CD4-positive, alpha-beta T cell treated with Interferon alpha-2 for 1 hour (primary cell): ENCODE measurements around the gene KCNH4.
"Not testable (repeated sequence)": the region's sequence is repeated elsewhere in the genome, so short reads cannot be mapped to it uniquely, and the experiment has no call there.

Experiments used
- DNase-seq, 2 donors: peaks; one replicate each; pipeline ENCODE4 v3.0.0-alpha.2; 2020 to 2022

KCNH4 gene

DNA sequence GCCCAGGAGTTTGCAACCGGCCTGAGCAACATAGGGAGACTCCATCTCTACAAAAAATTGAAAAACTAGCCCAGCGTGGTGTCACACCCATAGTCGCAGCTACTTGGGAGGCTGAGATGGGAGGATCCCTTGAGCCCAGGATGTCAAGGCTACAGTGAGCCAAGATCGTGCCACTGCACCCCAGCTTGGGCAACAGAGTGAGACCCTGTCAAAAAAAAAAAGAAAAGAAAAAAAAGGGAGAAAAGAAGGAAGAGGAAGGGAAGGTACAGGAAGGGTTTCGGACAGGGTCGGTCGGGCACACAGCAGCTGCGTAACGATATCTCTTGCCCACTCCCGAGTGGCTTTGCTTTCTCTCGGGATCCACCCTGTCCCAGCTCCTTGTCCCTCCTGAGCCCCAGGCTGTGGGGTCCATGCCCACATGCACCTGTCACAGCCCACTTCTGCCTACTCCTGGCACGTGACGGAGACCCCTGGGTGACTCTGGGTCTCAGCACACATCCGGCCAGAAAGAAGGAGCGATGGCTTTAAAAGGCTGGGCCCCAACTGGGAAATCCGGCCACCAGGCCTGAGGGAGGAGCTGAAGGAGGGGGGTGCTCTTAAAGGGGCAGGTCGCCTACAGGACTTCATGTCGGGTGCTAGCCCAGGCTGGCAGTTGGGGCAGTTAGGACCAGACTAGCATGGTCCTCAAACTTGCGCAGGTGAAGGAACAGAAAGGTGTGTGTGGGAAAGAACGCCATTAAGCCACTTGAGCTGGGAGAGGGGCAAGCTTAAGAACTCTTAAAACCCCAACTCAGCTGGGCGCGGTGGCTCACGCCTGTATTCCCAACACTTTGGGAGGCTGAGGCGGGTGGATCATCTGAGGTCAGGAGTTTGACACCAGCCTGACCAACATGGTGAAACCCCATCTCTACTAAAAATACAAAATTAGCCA is 13.3 kb upstream of the KCNH4 start, which contains the start of gene GHDC:
Gene GHDC, minus strand, starts transcription at position 526 of the 931 bp plus-strand sequence. CDS start 913 bp downstream, outside the sequence.
- DNase-seq, result peak; percentile 79 to 84

DNA sequence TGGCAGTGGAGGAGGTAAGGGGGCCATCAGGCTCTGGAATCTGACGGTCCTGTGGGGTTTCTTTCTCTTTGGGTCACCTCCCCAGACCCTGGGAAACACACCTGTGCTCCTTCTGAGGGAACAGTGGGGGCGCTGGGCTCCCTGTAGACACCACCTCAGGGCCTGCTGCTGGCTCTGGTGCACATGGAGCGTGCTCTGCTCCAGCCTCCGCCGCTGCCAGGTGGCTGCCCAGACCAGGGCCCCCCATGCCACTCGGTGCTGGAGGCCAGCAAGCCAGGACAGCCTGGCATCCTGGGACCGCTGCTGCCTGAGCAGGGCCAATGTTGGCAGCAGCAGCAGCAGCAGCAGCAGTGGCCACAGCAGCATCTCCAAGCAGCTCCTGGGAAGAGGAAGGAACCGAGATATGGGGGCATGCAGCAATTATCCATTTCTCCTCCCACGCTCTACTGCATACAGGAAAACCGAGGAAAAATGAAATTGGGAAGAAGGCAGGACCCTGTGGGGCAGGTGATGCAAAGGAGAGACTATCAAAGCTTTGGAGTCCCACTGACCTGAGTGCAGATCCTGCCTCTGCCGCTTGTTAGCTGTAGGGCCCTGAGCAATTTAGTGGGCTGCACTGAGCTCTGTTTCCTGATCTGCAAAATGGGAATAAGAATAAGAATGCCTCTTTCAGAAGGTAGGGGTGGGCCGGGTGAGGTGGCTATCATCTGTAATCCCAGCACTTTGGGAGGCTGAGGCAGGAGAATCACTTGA is 12.4 kb upstream of the KCNH4 start:
- DNase-seq, result no peak

DNA sequence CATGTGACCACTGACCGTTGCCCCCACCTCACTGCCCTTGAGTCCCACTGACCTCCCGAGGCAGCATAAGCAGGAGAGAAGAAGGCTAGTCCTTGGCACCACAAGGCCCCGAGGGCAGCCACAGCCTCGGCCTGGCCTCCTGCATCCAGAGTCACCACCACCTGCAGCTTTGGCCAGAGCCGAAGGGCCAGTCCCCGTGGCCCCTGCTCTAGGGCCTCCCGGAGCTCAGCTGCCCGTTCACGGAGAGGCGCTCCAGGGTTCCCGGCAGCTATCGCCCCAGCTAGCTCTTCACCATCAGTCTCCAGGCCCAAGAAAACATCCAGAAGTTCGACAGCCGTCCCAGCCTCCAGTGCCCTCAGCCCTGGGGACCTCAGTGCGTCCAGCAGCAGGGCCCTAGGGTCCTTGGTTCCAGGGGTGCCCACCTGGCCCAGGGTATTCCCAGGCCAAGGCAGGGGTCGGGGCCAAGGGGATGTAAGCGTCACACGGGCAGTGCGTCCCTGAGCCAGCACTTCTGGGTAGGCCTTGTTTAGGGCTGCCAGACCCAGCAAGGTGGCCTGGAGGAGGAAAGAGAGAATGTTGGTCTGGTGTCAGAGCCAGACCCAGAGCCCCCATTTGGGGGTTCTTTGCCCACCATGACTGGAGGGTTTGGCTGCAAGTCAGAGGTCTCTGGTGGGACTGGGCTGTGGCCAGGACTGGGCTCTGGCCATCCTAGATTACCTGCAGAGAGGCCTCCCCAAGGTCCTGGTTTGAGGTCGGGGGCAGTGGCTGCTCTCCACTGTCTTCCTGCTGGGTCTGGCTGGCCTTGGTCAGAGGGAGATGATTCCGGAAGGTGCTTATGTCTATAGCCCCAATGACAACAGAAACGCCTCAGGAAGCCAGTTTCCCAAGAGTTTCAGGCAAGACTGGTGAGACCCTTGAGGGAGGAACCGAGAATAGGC is 11.5 kb upstream of the KCNH4 start:
- DNase-seq, result no peak

DNA sequence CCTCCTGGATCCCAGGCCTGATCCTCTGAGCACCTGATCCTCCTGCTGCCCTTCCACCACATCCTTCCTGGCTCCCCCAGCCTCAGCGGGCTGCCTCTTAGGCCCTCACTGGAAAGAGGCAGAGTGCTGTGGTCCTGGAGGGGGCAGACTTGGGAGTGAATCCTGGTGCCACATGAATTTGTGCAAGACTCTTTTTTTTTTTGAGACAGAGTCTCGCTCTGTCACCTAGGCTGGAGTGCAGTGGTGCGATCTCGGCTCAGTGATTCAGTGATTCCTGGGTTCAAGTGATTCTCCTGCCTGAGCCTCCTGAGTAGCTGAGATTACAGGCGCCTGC is 10.3 kb upstream of the KCNH4 start:
- DNase-seq, result no peak

GRCh38 chr17:42190491-42191274 is 9.7 kb upstream of the KCNH4 start:
- no peak for DNase-seq

DNA sequence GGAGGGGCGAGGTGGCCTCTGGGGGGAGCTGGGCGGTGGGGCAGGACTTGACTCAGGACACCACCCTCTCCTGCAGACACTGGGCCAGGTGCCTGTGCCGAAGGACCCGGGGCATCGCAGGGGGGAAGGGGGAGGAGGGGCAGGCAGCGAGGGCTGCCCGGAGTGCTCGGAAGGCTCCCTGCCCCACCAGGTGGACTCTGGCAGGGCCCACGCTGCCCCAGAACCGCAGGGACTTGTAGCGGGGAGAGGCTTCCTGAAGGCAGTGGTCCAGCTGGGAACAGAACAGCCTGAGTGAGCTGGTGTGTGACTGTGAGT is 8.7 kb upstream of the KCNH4 start:
- no peak for DNase-seq

- no peak for DNase-seq
These were observed 8.1 kb upstream of the KCNH4 start for GRCh38 chr17:42188749-42189650.

- DNase-seq, result no peak
These were observed 6.9 kb upstream of the KCNH4 start for GRCh38 chr17:42187833-42188232.

DNA sequence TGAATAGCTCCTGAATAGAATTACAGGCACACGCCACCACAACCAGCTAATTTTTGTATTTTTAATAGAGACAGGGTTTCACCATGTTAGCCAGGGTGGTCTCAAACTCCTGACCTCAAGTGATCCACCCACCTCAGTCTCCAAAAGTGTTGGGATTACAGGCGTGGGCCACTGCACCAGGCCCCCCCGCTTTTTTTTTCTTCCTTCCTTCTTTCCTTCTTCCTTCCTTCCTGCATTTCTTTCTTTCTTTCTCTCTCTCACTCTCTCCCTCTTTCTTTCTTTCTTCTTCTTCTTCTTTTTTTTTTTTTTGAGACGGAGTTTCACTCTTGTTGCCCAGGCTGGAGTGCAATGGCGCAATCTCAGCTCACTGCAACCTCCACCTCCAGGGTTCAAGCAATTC is 5.2 kb upstream of the KCNH4 start:
- not testable (repeated sequence) for DNase-seq

GRCh38 chr17:42185621-42185930 is 4.6 kb upstream of the KCNH4 start:
- DNase-seq, result no peak

DNA sequence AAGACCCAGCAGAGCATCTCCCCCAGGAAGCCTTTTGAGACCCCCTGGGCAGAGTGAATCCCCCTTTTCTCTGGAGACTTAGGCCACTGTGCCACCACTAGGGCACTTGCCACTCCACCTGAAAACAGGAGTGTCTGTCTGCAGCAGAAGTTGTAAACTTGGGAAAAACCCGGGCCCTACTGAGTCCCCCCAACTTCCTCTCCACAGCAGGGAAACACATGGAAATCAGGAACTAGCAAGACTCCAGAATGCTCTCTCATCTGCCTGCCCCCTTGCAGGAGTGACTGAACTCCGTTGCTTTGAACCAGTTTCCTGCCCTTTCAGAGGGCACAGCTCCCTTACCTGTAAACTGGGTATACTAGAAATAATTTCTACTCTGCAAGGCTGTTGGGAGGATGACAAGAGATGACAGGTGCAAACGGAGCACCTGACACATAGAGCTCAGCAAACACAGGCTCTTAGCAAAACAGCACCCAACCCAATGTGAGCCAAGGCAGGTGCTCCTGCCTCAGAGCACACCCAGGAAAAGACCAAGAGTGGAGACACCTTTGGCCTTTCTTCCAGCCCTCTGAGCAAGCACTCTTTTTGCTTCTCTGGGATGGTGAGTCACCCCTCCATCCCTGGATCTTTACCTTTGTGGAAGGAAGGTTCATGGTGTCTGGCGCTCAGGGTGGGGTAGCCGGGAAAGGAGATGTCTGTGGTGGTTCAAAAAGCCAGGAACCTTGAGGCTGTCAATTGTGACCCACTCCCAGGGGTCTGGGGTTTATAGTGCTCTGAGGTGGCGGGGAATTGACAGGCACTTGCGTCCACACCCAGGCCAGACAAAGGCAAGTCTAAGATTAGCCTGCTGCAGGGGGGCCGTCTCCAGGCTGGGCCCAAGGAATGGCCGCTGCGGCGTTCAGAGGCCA is 4.0 kb upstream of the KCNH4 start, which contains the start of gene HCRT:
Gene HCRT, minus strand, starts transcription at position 740 of the 908 bp plus-strand sequence. Its CDS starts 87 bp downstream, at position 653.
- DNase-seq, result no peak

GRCh38 chr17:42183741-42184711 is 3.1 kb upstream of the KCNH4 start:
- DNase-seq, result peak; percentile 76 to 84

GRCh38 chr17:42182927-42183734 is 2.2 kb upstream of the KCNH4 start:
- DNase-seq, result no peak

GRCh38 chr17:42181851-42182207 is 887 bp upstream of the KCNH4 start:
- DNase-seq, result no peak

GRCh38 chr17:42180411-42180921 is 476 bp downstream of the KCNH4 start:
- DNase-seq, result no peak

DNA sequence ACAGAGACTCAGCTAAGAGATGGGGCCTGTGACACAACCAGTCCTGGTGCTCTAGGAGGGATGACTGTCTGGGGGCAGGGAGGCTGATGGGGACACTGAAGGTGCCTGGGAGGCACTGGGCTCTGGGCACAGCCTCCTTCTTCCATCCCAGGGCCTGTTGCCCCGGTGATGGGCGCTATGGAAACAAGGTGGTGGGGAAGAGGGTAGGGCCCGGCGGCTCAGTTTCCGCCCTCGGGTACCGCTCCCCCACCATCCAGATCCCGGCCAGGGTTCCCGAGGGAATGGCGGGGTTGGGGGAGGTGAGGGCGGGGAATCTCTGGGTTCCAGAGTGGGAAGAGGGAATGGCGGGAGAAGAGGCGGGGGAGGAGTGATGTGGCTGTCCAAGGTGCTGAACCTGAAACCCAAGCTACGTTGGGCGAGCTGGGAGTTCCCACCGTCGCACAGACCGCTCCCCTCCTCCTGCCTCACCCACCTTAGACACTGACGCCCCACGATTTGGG is 981 bp downstream of the KCNH4 start:
- DNase-seq, result no peak

DNA sequence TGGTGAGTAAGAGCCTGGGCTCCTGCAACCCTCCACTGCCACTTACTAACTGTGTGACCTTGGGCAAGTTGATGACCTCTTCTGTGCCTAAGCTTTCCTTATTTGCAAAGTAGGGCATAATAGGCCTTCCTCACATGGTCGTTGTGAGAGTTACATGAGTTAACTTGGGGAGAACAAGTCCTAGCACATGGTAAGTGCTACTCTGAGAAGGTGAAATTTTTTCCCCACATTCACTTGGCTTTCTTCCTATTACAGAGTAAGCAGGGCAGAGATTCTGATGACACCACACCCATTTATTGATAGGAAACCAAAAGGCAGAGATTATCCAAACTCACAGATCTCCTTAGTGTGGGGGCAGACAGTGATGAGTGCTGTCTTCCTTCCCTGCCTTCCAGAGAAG is 1.6 kb downstream of the KCNH4 start:
- no peak for DNase-seq

DNA sequence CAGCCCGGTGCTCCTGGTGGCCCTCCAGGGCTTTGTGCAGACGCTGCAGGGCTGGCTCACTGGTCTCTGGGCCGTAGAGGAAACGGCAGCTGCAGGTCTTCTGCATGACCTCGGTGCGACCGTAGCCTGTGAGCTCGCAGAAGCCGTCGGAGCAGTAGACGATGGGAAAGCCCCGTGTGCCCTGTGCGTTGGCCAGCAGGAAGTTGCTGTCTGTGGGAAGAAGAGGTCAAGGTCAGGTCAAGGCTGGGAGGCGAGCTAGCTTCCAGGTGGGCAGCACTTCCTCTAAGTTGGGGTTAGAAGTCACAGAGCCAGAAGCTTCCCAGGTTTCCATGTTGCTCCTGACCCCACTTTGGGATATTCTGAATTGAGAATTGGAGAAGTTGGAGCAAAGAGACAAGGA is 2.1 kb downstream of the KCNH4 start:
- DNase-seq, result peak; percentile 43 to 48
